SK-MEL-5 (cell line): ENCODE data around the gene TACR2. TPM values are rescaled to one million over a fixed set of nuclear protein-coding genes. Genes with fewer than 3 reads are reported as not detected.

ENCODE experiments used
- DNase-seq: peaks from one replicate; pipeline ENCODE4 v3.0.0-alpha.2; 2016; ENCODE audit warnings: low read depth, low spot score
- in situ Hi-C: cut with HindIII; loops from 2 replicates; pipeline ENCODE4 v1.10.0; 2016; ENCODE audit warnings: low sequenced_read_pairs, high pct_unique_total_duplicates, low pct_unique_long_range_greater_than_20kb
- total RNA-seq: library from RNA; depleted of rRNA; stranded (reverse); fragments of >200 nt; shearing (Covaris generic); gene quantifications from 2 replicates; pipeline ENCODE4 v1.2.3, GENCODE V29; 2014

TACR2 gene
- total RNA-seq, 1 experiment from 2014 or later, result 0.32 TPM

GRCh38 chr10:69409968-69410367 is 6.8 kb downstream of the TACR2 start:
- DNase-seq, result no peak
- in situ Hi-C loops, result no loop called here

GRCh38 chr10:69409176-69409495 is 7.6 kb downstream of the TACR2 start:
- DNase-seq, result no peak
- in situ Hi-C loops, result no loop called here

- in situ Hi-C loops, result no loop called here
- DNase-seq, result peak; percentile 89
These were observed 8.2 kb downstream of the TACR2 start for GRCh38 chr10:69408318-69409175.

- DNase-seq, result peak; percentile 49
- in situ Hi-C loops, result no loop called here
These were observed 9.0 kb downstream of the TACR2 start for GRCh38 chr10:69407621-69408301.

GRCh38 chr10:69406816-69407580 is 9.7 kb downstream of the TACR2 start:
- no peak for DNase-seq
- in situ Hi-C loops, result no loop called here

GRCh38 chr10:69406302-69406811 is 10.4 kb downstream of the TACR2 start:
- in situ Hi-C loops, result no loop called here
- DNase-seq, result no peak

- no peak for DNase-seq
- in situ Hi-C loops, result no loop called here
These were observed 11.5 kb downstream of the TACR2 start for GRCh38 chr10:69405221-69405620.

- no peak for DNase-seq
- in situ Hi-C loops, result no loop called here
These were observed 11.9 kb downstream of the TACR2 start for GRCh38 chr10:69404786-69405185.

- DNase-seq, result no peak
- in situ Hi-C loops, result no loop called here
These were observed 13.2 kb downstream of the TACR2 start for GRCh38 chr10:69403519-69403918.

- no peak for DNase-seq
- in situ Hi-C loops, result no loop called here
These were observed 13.7 kb downstream of the TACR2 start for GRCh38 chr10:69403066-69403465.

GRCh38 chr10:69402386-69402785 is 14.3 kb downstream of the TACR2 start:
- in situ Hi-C loops, result no loop called here
- no peak for DNase-seq

GRCh38 chr10:69401416-69401815 is 15.3 kb downstream of the TACR2 start:
- in situ Hi-C loops, result no loop called here
- no peak for DNase-seq

- no peak for DNase-seq
- in situ Hi-C loops, result no loop called here
These were observed 15.8 kb downstream of the TACR2 start for GRCh38 chr10:69400936-69401335.

GRCh38 chr10:69398466-69398865 is 18.3 kb downstream of the TACR2 start:
- in situ Hi-C loops, result no loop called here

GRCh38 chr10:69397972-69398371 is 18.7 kb downstream of the TACR2 start:
- in situ Hi-C loops, result no loop called here
- no peak for DNase-seq

More at GRCh38 chr10:69398466-69398865, 18.3 kb downstream of the TACR2 start:
- no peak for DNase-seq

- DNase-seq, result no peak
- in situ Hi-C loops, result no loop called here
These were observed 22.7 kb downstream of the TACR2 start for GRCh38 chr10:69394020-69394419.

- in situ Hi-C loops, result no loop called here
- peak; percentile 81 for DNase-seq
These were observed 24.2 kb downstream of the TACR2 start for GRCh38 chr10:69392481-69393000.

GRCh38 chr10:69391158-69391557 is 25.6 kb downstream of the TACR2 start:
- in situ Hi-C loops, result no loop called here
- DNase-seq, result no peak
